ENCODE data around the gene WDR90.

- no peak for TF ChIP-seq CTCF (IDR thresholded peaks at IDR 0.05)
- no peak for TF ChIP-seq EZH2phosphoT487 (IDR thresholded peaks at IDR 0.05)
- TF ChIP-seq EZH2 (IDR thresholded peaks at IDR 0.05), result no peak
Measured at GRCh38 chr16:627454-628239, 21.5 kb upstream of the WDR90 start.
